Panc1 (cell line): ENCODE results near the gene POLN. TPM values are rescaled to one million over a fixed set of nuclear protein-coding genes. Genes with fewer than 3 reads are reported as not detected.

Experiments used
- ATAC-seq: fragments of 200-7000 bp; cut with Tn5 transposase; 2 replicates; pipeline ENCODE4 v1.9.1; 2020; ENCODE audit warnings: mild to moderate bottlenecking, moderate library complexity
- BruUV-seq: library from RNA; stranded (reverse); fragments of 400-500 nt; replicated peaks from 2 replicates; lab custom pipeline; 2021; lab: Mats Ljungman, UMichigan
- CTCF ChIA-PET: fragments of 300-600 bp; sonication (Branson Sonifier 250); formaldehyde crosslinking; loops from one replicate; lab custom pipeline; 2022; ENCODE audit warnings: antibody characterized with exemption; lab: Charles Lee
- POLR2A ChIA-PET: fragments of 300-600 bp; sonication (Branson Sonifier 250); formaldehyde crosslinking; loops from one replicate; lab custom pipeline; 2022; ENCODE audit warnings: antibody characterized with exemption; lab: Charles Lee
- DNase-seq: peaks from one replicate; pipeline ENCODE4 v3.0.0-alpha.2; 2010; ENCODE audit warnings: low read depth, low spot score
- H3K27ac ChIP-seq: 2 replicates; pipeline ENCODE4 v1.5.1; 2011; ENCODE audit warnings: mild to moderate bottlenecking, low read length, inconsistent platforms
- H3K27me3 ChIP-seq: fragments of 200-500 bp; sonication (Bioruptor generic); 2 replicates; pipeline ENCODE4 v1.6.0; 2014; ENCODE audit warnings: low read length, inconsistent platforms; ENCODE audit not compliant: control insufficient read depth, insufficient read depth
- H3K36me3 ChIP-seq: fragments of 200-500 bp; sonication (Bioruptor generic); 2 replicates; pipeline ENCODE4 v1.5.1; 2014; ENCODE audit warnings: inconsistent platforms, mild to moderate bottlenecking, low read length, moderate library complexity; ENCODE audit not compliant: control insufficient read depth, insufficient read depth
- H3K4me1 ChIP-seq: 2 replicates; pipeline ENCODE4 v1.5.1; 2011; ENCODE audit warnings: inconsistent platforms, mild to moderate bottlenecking, low read length, moderate library complexity; ENCODE audit not compliant: control insufficient read depth, insufficient read depth
- H3K4me3 ChIP-seq, 2 experiments: 2 replicates each; pipeline ENCODE4 v1.5.1; 2011 to 2012; ENCODE audit warnings: low read depth in 2 of 2, low read length in 2 of 2, mild to moderate bottlenecking in 2 of 2, inconsistent platforms in 1 of 2, moderate library complexity in 1 of 2
- H3K9me3 ChIP-seq: fragments of 200-500 bp; sonication (Bioruptor generic); 2 replicates; pipeline ENCODE4 v1.5.1; 2014; ENCODE audit warnings: low read depth, mild to moderate bottlenecking, inconsistent platforms, low read length, moderate library complexity; ENCODE audit not compliant: control insufficient read depth, insufficient read depth
- CTCF ChIP-seq: fragments of 450-650 bp; IDR thresholded peaks from 2 replicates; pipeline ENCODE4 v1.5.1; 2017; ENCODE audit warnings: mild to moderate bottlenecking
- POLR2AphosphoS5 ChIP-seq: IDR thresholded peaks from 2 replicates; pipeline ENCODE4 v1.6.1; 2012; ENCODE audit warnings: mild to moderate bottlenecking, low read depth, low read length, moderate library complexity
- REST ChIP-seq, 2 experiments: IDR thresholded peaks; 2 replicates each; pipeline ENCODE4 v1.6.1; 2011 to 2012; ENCODE audit warnings: low read depth in 2 of 2, control low read depth in 1 of 2, low read length in 1 of 2, mild to moderate bottlenecking in 1 of 2, moderate library complexity in 1 of 2; ENCODE audit not compliant: insufficient read depth in 1 of 2
- SIN3A ChIP-seq: IDR thresholded peaks from 2 replicates; pipeline ENCODE4 v1.6.1; 2012; ENCODE audit warnings: low read depth, mild to moderate bottlenecking, low read length, moderate library complexity, borderline replicate concordance; ENCODE audit not compliant: insufficient read depth
- TCF7L2 ChIP-seq: IDR thresholded peaks from 2 replicates; pipeline ENCODE4 v1.6.1; 2011; ENCODE audit warnings: mild to moderate bottlenecking, low read depth, low read length, inconsistent platforms
- in situ Hi-C: cut with HindIII; loops from 2 replicates; pipeline ENCODE4 v1.10.0; 2016; ENCODE audit warnings: low sequenced_read_pairs, low pct_unique_long_range_greater_than_20kb
- intact Hi-C: fragments of 100-400 bp; cut with micrococcal nuclease; formaldehyde crosslinking; loops from one replicate; pipeline ENCODE4 v1.10.0; 2022; ENCODE audit not compliant: unreplicated experiment
- total RNA-seq: library from RNA; stranded (reverse); gene quantifications from one replicate; pipeline ENCODE4 v1.2.1, GENCODE V29; 2021; ENCODE audit not compliant: unreplicated experiment

The POLN gene
- total RNA-seq, 1 experiment from 2014 or later: 4.3 TPM

GRCh38 chr4:2288051-2288541 lies 46.2 kb upstream of the POLN start:
- ATAC-seq (no peak), DNase-seq (no peak)
- CTCF ChIA-PET: no interaction called here
- Histone ChIP-seq H3K27me3 (no peaks in the 10 kb centered on the region), H3K4me3 (no peak overlapping the region), H3K27ac (no peak overlapping the region), H3K9me3 (no peaks in the 10 kb centered on the region), H3K4me1 (no peaks in the 10 kb centered on the region), H3K36me3 (no peaks in the 10 kb centered on the region)
- intact Hi-C loops (no loop called here), in situ Hi-C loops (no loop called here)
- no peak for TF ChIP-seq POLR2AphosphoS5
- TF ChIP-seq SIN3A: no peak
- TF ChIP-seq CTCF: no peak
- no peak for TF ChIP-seq REST (IDR thresholded peaks at IDR 0.05; ENCODE audit: insufficient read depth in 1 of 2, low read depth in 2 of 2, low read length in 1 of 2)
- TF ChIP-seq TCF7L2: no peak
- POLR2A ChIA-PET: no interaction called here
- BruUV-seq: no TSS peak

DNA sequence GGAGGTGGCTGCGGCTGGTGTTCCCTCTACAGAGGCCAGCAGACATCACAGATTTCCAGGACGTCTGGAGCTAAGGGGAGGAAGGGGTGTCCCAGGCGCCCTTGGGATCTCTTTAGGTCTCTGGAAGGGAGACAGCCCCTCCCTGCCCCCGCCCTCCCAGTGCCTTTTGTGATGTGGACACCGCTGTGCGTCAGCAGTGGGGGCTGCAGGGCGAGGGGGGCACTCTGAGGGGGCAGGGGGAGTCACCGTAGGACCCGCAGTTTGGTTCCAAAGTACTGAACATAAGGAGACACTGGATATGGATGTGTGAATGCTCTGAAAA lies 45.6 kb upstream of the POLN start:
- CTCF ChIA-PET: no interaction called here
- POLR2A ChIA-PET: no interaction called here
- TF ChIP-seq REST (IDR thresholded peaks at IDR 0.05; ENCODE audit: insufficient read depth in 1 of 2, low read depth in 2 of 2, low read length in 1 of 2) (no peak), SIN3A (no peak), CTCF (no peak), POLR2AphosphoS5 (no peak), TCF7L2 (no peak)
- no peak for DNase-seq
- Histone ChIP-seq H3K27ac (no peak overlapping the region), H3K36me3 (no peaks in the 10 kb centered on the region), H3K27me3 (no peaks in the 10 kb centered on the region), H3K4me3 (no peak overlapping the region), H3K9me3 (no peaks in the 10 kb centered on the region), H3K4me1 (no peaks in the 10 kb centered on the region)
- in situ Hi-C loops (no loop called here), intact Hi-C loops (no loop called here)
- no peak for ATAC-seq
- no TSS peak for BruUV-seq
